HG02623 (cell line): ENCODE data around the gene METAP1D.

Experiments
- ATAC-seq: cut with Tn5 transposase; IDR thresholded peaks from one replicate; pipeline ENCODE4 v1.9.1; 2021; ENCODE audit warnings: moderate library complexity; ENCODE audit not compliant: unreplicated experiment

Gene METAP1D

DNA sequence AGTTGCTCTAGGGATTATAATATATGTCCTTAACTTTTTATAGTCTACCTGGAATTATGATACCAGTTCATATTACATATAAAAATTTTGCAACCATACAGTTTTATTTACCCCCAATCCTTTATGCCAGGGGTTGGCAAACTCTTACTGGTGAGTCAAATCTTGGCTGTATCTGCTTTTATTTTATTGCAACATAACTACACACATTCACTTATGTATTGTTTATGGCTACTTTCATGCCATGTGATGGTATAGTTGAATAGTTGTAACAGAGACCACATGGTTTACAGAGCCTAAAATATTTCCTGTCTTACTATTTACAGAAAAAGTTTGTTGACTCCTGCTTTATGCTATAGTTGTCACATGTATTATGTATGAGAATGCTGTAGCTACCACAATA is 128.7 kb downstream of the METAP1D start:
- ATAC-seq, result no peak

DNA sequence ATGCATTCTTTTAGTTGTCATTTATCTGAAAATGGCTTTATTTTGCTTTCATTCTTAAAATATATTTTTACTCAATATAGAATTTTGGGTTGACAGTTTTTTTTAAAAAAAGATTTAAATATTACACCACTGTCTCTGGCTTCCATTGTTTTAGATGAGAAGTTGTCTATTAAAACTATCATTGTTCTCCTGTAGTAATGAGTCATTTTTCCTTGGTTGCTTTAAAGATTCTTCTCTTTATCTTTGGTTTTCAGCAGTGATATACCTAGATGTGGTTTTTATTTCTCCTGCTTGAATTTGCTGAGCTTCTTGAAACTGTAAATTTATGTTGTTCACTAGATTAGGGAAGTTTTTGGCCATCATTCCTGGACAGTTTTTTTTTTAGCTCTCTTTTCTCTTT is 129.7 kb downstream of the METAP1D start:
- ATAC-seq, result no peak
